HepG2 (cell line): ENCODE results near the gene PCBP4. TPM values are rescaled to one million over a fixed set of nuclear protein-coding genes. Genes with fewer than 3 reads are reported as not detected.
A peak's percentile ranks its signal among the peaks of the same experiment; 100 is the strongest.

Source experiments
- ATAC-seq: fragments of 200-7000 bp; cut with Tn5 transposase; 3 replicates; pipeline ENCODE4 v1.9.1; 2020; ENCODE audit warnings: mild to moderate bottlenecking, moderate library complexity
- BruUV-seq: library from RNA; stranded (reverse); fragments of 400-500 nt; replicated peaks from 2 replicates; lab custom pipeline; 2021; lab: Mats Ljungman, UMichigan
- CTCF ChIA-PET: fragments of 300-600 bp; formaldehyde crosslinking; extraction: SDS; loops from one replicate; lab custom pipeline; 2021; ENCODE audit warnings: low total read pairs, inconsistent platforms, low intra/inter-chr PET ratio; lab: Yijun Ruan, JAX
- POLR2A ChIA-PET: fragments of 350-600 bp; sonication (Branson Sonifier 250); formaldehyde crosslinking; loops from one replicate; lab custom pipeline; 2020; ENCODE audit warnings: antibody characterized with exemption, inconsistent platforms; lab: Yijun Ruan, JAX
- DNase-seq: peaks from one replicate; pipeline ENCODE4 v3.0.0-alpha.2; 2015; ENCODE audit warnings: low spot score
- FAIRE-seq: peaks from 3 replicates; lab custom pipeline; 2011; peaks lifted over from hg19 to GRCh38; lab: Jason Lieb, UNC
- H2AFZ ChIP-seq: one replicate; pipeline ENCODE4 v1.6.1; 2011; ENCODE audit warnings: low read length, inconsistent platforms
- H3K27ac ChIP-seq: fragments of 300-600 bp; 3 replicates; pipeline ENCODE4 v1.8.0; 2011; ENCODE audit warnings: mixed run types, mild to moderate bottlenecking, mixed read lengths, low read length, inconsistent platforms; ENCODE audit not compliant: insufficient read depth; ENCODE audit errors: extremely low read length
- H3K27me3 ChIP-seq, 2 experiments: fragments of 200-600 bp in 1 of 2; 2 replicates in 1 of 2; 3 replicates in 1 of 2; pipeline versions ENCODE4 v1.6.0 to v1.8.0; 2011; ENCODE audit warnings: low read length in 2 of 2, mild to moderate bottlenecking in 2 of 2, moderate library complexity in 2 of 2, inconsistent platforms in 1 of 2; ENCODE audit not compliant: insufficient read depth in 2 of 2, control insufficient read depth in 1 of 2
- H3K36me3 ChIP-seq, 2 experiments: fragments of 200-600 bp in 1 of 2; replicated peaks in 1 of 2; 2 replicates in 1 of 2; 3 replicates in 1 of 2; pipeline versions ENCODE4 v1.5.1 to v1.8.0; 2011; ENCODE audit warnings: low read length in 2 of 2, inconsistent platforms in 1 of 2; ENCODE audit not compliant: insufficient read depth in 2 of 2, control insufficient read depth in 1 of 2
- H3K4me1 ChIP-seq: 2 replicates; pipeline ENCODE4 v1.5.1; 2012; ENCODE audit warnings: low read length, inconsistent platforms; ENCODE audit not compliant: insufficient read depth
- H3K4me2 ChIP-seq: 2 replicates; pipeline ENCODE4 v1.6.0; 2011; ENCODE audit warnings: low read depth, low read length, inconsistent platforms
- H3K4me3 ChIP-seq, 3 experiments: fragments of 200-600 bp in 1 of 3; sonication (generic), shearing (Covaris generic) in 1 of 3; replicated peaks in 1 of 3; 2 replicates each; pipeline ENCODE4 v1.5.1; 2011 to 2016; ENCODE audit warnings: low read length in 3 of 3, inconsistent platforms in 2 of 3, low read depth in 2 of 3, mild to moderate bottlenecking in 2 of 3, control low read depth in 1 of 3, mixed read lengths in 1 of 3; ENCODE audit not compliant: insufficient read depth in 1 of 3
- H3K79me2 ChIP-seq: one replicate; pipeline ENCODE4 v1.6.1; 2011; ENCODE audit warnings: low read length, inconsistent platforms; ENCODE audit not compliant: insufficient read depth
- H3K9ac ChIP-seq: 2 replicates; pipeline ENCODE4 v1.6.0; 2011; ENCODE audit warnings: mild to moderate bottlenecking, low read depth, low read length, inconsistent platforms; ENCODE audit not compliant: insufficient read depth
- H3K9me3 ChIP-seq: 2 replicates; pipeline ENCODE4 v1.5.1; 2012; ENCODE audit warnings: mild to moderate bottlenecking, low read length
- H4K20me1 ChIP-seq: 2 replicates; pipeline ENCODE4 v1.6.0; 2011; ENCODE audit warnings: inconsistent platforms, mild to moderate bottlenecking, low read length, moderate library complexity; ENCODE audit not compliant: insufficient read depth
- FOXC1 ChIP-seq: sonication (generic); formaldehyde crosslinking; IDR thresholded peaks from 2 replicates; pipeline ENCODE4 v1.8.0; 2022; ENCODE audit warnings: mild to moderate bottlenecking, missing genetic modification reagents, borderline replicate concordance
- KDM3A ChIP-seq: IDR thresholded peaks from 2 replicates; pipeline ENCODE4 v1.6.1; 2018; ENCODE audit warnings: low read depth, missing compliant biosample characterization
- LRRFIP1 ChIP-seq: sonication (generic); formaldehyde crosslinking; conservative IDR thresholded peaks from 2 replicates; pipeline ENCODE4 v1.4.0; 2020; ENCODE audit warnings: missing genetic modification reagents
- MAFK ChIP-seq, 2 experiments: IDR thresholded peaks in 1 of 2; conservative IDR thresholded peaks in 1 of 2; 2 replicates each; pipeline ENCODE4 v1.6.1; 2011; ENCODE audit warnings: improper control_type of control experiment in 2 of 2, low read length in 2 of 2
- MIXL1 ChIP-seq: IDR thresholded peaks from 2 replicates; pipeline ENCODE4 v1.6.1; 2016
- REPIN1 ChIP-seq: sonication (generic); formaldehyde crosslinking; IDR thresholded peaks from 2 replicates; pipeline ENCODE4 v1.8.0; 2022; ENCODE audit warnings: missing genetic modification reagents, low read depth, mild to moderate bottlenecking, borderline replicate concordance
- XRCC5 ChIP-seq: fragments of 200-400 bp; formaldehyde crosslinking; optimal IDR thresholded peaks from 2 replicates; pipeline ENCODE3; 2017; ENCODE audit warnings: mild to moderate bottlenecking, low read length
- YEATS4 ChIP-seq: sonication (generic); formaldehyde crosslinking; IDR thresholded peaks from 2 replicates; pipeline ENCODE4 v1.4.0; 2020; ENCODE audit warnings: missing genetic modification reagents, borderline replicate concordance
- ZC3H4 ChIP-seq: sonication (generic); formaldehyde crosslinking; IDR thresholded peaks from 2 replicates; pipeline ENCODE4 v1.4.0; 2020; ENCODE audit warnings: missing genetic modification reagents, borderline replicate concordance
- ZKSCAN8 ChIP-seq: IDR thresholded peaks from 2 replicates; pipeline ENCODE4 v1.6.1; 2016; ENCODE audit warnings: borderline replicate concordance, missing genetic modification reagents, missing compliant biosample characterization
- ZNF33B ChIP-seq: sonication (generic); formaldehyde crosslinking; IDR thresholded peaks from 2 replicates; pipeline ENCODE4 v1.5.1; 2020; ENCODE audit warnings: mild to moderate bottlenecking, missing genetic modification reagents
- ZNF441 ChIP-seq: sonication (generic); formaldehyde crosslinking; IDR thresholded peaks from 2 replicates; pipeline ENCODE4 v1.7.0; 2021; ENCODE audit warnings: missing genetic modification reagents, borderline replicate concordance
- ZNF572 ChIP-seq: sonication (generic); formaldehyde crosslinking; IDR thresholded peaks from 2 replicates; pipeline ENCODE4 v1.5.1; 2020; ENCODE audit warnings: mild to moderate bottlenecking, missing genetic modification reagents
- WGBS: methylation state at CpG from one replicate; pipeline ENCODE4 v1.1.6; 2017; ENCODE audit warnings: low lambda C conversion rate; 5-methylcytosine and 5-hydroxymethylcytosine counted together
- in situ Hi-C: cut with HindIII; loops from 2 replicates; pipeline ENCODE4 v1.10.0; 2017; ENCODE audit warnings: low pct_unique_long_range_greater_than_20kb; ENCODE audit not compliant: extremely low pct_ligation_motif_present
- intact Hi-C: fragments of 100-400 bp; cut with micrococcal nuclease; formaldehyde crosslinking; loops from one replicate; pipeline ENCODE4 v1.10.0; 2022; ENCODE audit not compliant: unreplicated experiment
- polyA plus RNA-seq, 8 experiments: library from polyadenylated mRNA; depleted of rRNA in 3 of 8; stranded (reverse) in 7 of 8; unstranded in 1 of 8; fragments of >200 nt; fragmentation: Illumina TruSeq in 4 of 8; extraction: Trizol in 4 of 8; gene quantifications; 2 replicates each; pipeline versions ENCODE4 v1.2.1 to v1.2.3, GENCODE V29; 2011 to 2016; ENCODE audit warnings: low read depth in 4 of 8, missing spikeins in 1 of 8, mixed read lengths in 1 of 8; ENCODE audit not compliant: insufficient read depth in 1 of 8
- total RNA-seq, 5 experiments: library from RNA; depleted of rRNA; stranded (reverse); fragments of >200 nt; fragmentation: Illumina TruSeq; extraction: Trizol; gene quantifications; 2 replicates each; pipeline ENCODE4 v1.2.3, GENCODE V29; 2016; ENCODE audit warnings: low read depth in 1 of 5
- TF ChIP-seq, protein P1 (sequence below): sonication (generic); formaldehyde crosslinking; IDR thresholded peaks from 2 replicates; pipeline ENCODE4 v1.5.0; 2020; ENCODE audit warnings: missing genetic modification reagents
- TF ChIP-seq, protein P2 (sequence below): IDR thresholded peaks from 2 replicates; pipeline ENCODE4 v1.6.1; 2018; ENCODE audit warnings: missing genetic modification reagents, mild to moderate bottlenecking, missing compliant biosample characterization
- TF ChIP-seq, protein P3 (sequence below): sonication (generic); formaldehyde crosslinking; IDR thresholded peaks from 2 replicates; pipeline ENCODE4 v1.4.0; 2020; ENCODE audit warnings: mild to moderate bottlenecking, low read depth, missing genetic modification reagents
- TF ChIP-seq, protein P4 (sequence below): IDR thresholded peaks from 2 replicates; pipeline ENCODE4 v1.6.1; 2012; ENCODE audit warnings: inconsistent platforms

Gene PCBP4
- total and polyA plus RNA-seq, 2 of the 13 experiments (the other 11 are each of a cell fraction or from before 2014, with no cell fraction given) = 36.8 to 51.3 TPM

DNA sequence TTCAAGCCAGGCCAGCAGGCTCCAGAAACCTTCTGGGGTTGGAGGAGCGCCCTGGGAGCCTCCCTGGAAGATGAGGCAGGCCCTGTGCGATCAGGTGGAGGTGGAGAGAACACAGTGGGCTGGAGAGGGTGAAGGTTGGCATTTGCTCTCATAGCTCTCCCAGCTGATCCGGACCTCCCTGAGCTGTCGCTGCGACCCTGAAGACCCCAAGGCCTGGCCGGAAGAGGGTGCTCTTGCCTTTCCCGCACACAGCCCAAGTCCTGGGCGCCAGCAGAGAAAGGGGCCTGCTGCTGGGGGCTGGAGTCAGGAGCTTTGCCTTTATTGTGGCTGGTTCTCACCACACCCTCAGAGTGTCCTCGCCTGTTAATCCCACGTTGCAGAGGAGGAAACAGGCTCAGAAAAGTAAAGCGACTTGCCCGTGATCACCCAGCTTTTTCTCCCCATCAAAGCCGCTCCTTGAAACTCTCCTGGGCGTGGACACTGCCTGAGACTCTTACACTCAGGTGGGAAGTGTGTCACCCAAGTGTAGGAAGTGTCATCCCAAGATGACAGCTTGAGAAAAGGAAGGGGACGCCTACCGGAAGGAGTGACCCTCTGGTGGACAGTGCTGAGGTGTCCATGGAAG, 37.0 kb upstream of the PCBP4 start:
- intact Hi-C loops (loop anchor here (2.0 kb wide), 2 partner anchors 33 to 49 kb away; no protein-coding TSS in a partner anchor), in situ Hi-C loops (loop anchor here (5.0 kb wide), 2 partner anchors 38 to 138 kb away; no protein-coding TSS in a partner anchor)
- Histone ChIP-seq H3K9me3 (no peaks in the 10 kb centered on the region), H3K36me3 (no peaks in the 10 kb centered on the region), H4K20me1 (no peaks in the 10 kb centered on the region), H3K4me1 (peaks cover 36% of the 10 kb centered on the region), H3K27ac (no peak overlapping the region), H3K9ac (no peak overlapping the region), H3K27me3 (peaks cover 0 to 45% of the 10 kb centered on the region in 2 experiments; a peak in 3 of 5 replicates), H2AFZ (no peak overlapping the region), H3K4me3 (no peak overlapping the region), H3K4me2 (no peak overlapping the region), H3K79me2 (no peaks in the 10 kb centered on the region)
- ChIA-PET POLR2A (interaction anchor here (0.7 to 2.2 kb wide), 8 partner anchors 8 to 166 kb away, joined by 3 to 9 read pairs (median 4); partner anchors contain the start of genes DUSP7, POC1A, RPL29 and RRP9), CTCF (interaction anchor here (1.9 to 9.0 kb wide), 4 partner anchors 49 to 139 kb away, joined by 8 to 110 read pairs (median 38); partner anchors contain the start of gene DUSP7)
- ATAC-seq (peak; percentile 78), FAIRE-seq (peak; percentile 71), DNase-seq (peak; percentile 50)
- 25% methylated on average over 13 of the region's 16 CpGs for WGBS
- no TSS peak for BruUV-seq
- TF ChIP-seq, protein P1, sequence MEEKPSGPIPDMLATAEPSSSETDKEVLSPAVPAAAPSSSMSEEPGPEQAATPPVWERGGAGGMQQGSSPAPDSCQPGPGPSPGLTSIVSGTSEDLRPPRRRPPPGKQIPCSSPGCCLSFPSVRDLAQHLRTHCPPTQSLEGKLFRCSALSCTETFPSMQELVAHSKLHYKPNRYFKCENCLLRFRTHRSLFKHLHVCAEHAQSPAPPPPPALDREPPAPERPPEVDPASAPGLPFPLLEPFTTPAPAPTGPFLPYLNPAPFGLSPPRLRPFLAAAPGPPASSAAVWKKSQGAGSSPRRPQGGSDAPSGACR = no peak
- no peak for TF ChIP-seq REPIN1 (CRISPR knock-in tag)
- TF ChIP-seq ZNF33B (CRISPR knock-in tag) = no peak
- no peak for TF ChIP-seq YEATS4 (CRISPR knock-in tag)
- no peak for TF ChIP-seq ZNF441 (CRISPR knock-in tag)
- TF ChIP-seq, protein P2, sequence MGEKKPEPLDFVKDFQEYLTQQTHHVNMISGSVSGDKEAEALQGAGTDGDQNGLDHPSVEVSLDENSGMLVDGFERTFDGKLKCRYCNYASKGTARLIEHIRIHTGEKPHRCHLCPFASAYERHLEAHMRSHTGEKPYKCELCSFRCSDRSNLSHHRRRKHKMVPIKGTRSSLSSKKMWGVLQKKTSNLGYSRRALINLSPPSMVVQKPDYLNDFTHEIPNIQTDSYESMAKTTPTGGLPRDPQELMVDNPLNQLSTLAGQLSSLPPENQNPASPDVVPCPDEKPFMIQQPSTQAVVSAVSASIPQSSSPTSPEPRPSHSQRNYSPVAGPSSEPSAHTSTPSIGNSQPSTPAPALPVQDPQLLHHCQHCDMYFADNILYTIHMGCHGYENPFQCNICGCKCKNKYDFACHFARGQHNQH = 0 out of 2 replicates have a peak, but pooled peaks have one; percentile 35
- no peak for TF ChIP-seq ZKSCAN8
- TF ChIP-seq MAFK (conservative IDR thresholded peaks at IDR 0.05 in 1 of 2, IDR thresholded peaks at IDR 0.05 in 1 of 2; ENCODE audit: low read length in 2 of 2) = no peak
- TF ChIP-seq, protein P3, sequence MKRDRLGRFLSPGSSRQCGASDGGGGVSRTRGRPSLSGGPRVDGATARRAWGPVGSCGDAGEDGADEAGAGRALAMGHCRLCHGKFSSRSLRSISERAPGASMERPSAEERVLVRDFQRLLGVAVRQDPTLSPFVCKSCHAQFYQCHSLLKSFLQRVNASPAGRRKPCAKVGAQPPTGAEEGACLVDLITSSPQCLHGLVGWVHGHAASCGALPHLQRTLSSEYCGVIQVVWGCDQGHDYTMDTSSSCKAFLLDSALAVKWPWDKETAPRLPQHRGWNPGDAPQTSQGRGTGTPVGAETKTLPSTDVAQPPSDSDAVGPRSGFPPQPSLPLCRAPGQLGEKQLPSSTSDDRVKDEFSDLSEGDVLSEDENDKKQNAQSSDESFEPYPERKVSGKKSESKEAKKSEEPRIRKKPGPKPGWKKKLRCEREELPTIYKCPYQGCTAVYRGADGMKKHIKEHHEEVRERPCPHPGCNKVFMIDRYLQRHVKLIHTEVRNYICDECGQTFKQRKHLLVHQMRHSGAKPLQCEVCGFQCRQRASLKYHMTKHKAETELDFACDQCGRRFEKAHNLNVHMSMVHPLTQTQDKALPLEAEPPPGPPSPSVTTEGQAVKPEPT = no peak
- no peak for TF ChIP-seq FOXC1
- TF ChIP-seq, protein P4, sequence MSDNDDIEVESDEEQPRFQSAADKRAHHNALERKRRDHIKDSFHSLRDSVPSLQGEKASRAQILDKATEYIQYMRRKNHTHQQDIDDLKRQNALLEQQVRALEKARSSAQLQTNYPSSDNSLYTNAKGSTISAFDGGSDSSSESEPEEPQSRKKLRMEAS = no peak
- TF ChIP-seq XRCC5 = peak; percentile 12
- TF ChIP-seq ZC3H4 = no peak
- TF ChIP-seq KDM3A (CRISPR knock-in tag) = 0 out of 2 replicates have a peak, but pooled peaks have one; percentile 50
- peak; percentile 54; the same call in 1 of the 2 replicates for TF ChIP-seq ZNF572 (CRISPR knock-in tag)
- TF ChIP-seq MIXL1 (CRISPR knock-in tag) = no peak
- no peak for TF ChIP-seq LRRFIP1 (CRISPR knock-in tag)
